Heart right ventricle (tissue), 16 donors: ENCODE data around the gene SORCS3. TPM values are rescaled to one million over a fixed set of nuclear protein-coding genes. Genes with fewer than 3 reads are reported as not detected.

Source experiments
- ATAC-seq, 8 donors: fragments of 200-7000 bp; cut with Tn5 transposase; one replicate each; pipeline ENCODE4 v1.9.1; 2020; ENCODE audit warnings: mild to moderate bottlenecking in 8 of 8, moderate library complexity in 8 of 8, moderate number of reproducible peaks in 1 of 8
- DNase-seq, 2 donors: peaks; one replicate each; pipeline ENCODE4 v3.0.0-alpha.2; 2020
- H3K27ac ChIP-seq, 10 donors: fragments of 200-600 bp; sonication (generic) in 2 of 10; one replicate each; pipeline versions ENCODE4 v1.5.0 to v1.8.0; 2020 to 2022; ENCODE audit warnings: mild to moderate bottlenecking in 3 of 10
- H3K27me3 ChIP-seq, 7 donors: fragments of 200-600 bp; one replicate each; pipeline ENCODE4 v1.8.0; 2021 to 2022; ENCODE audit warnings: mild to moderate bottlenecking in 2 of 7
- H3K36me3 ChIP-seq, 9 donors: fragments of 200-600 bp; sonication (generic) in 1 of 9; one replicate each; pipeline versions ENCODE4 v1.5.0 to v1.8.0; 2020 to 2022; ENCODE audit warnings: mild to moderate bottlenecking in 2 of 9
- H3K4me1 ChIP-seq, 9 donors: fragments of 200-600 bp; sonication (generic) in 1 of 9; one replicate each; pipeline versions ENCODE4 v1.5.0 to v1.8.0; 2020 to 2022; ENCODE audit warnings: mild to moderate bottlenecking in 4 of 9
- H3K4me3 ChIP-seq, 10 donors: fragments of 200-600 bp; sonication (generic) in 2 of 10; one replicate each; pipeline versions ENCODE4 v1.5.0 to v1.8.0; 2020 to 2022; ENCODE audit warnings: mild to moderate bottlenecking in 7 of 10, moderate library complexity in 2 of 10
- H3K9me3 ChIP-seq, 11 donors: fragments of 200-600 bp in 10 of 11; sonication (generic) in 2 of 11; one replicate each; pipeline versions ENCODE4 v1.5.0 to v1.8.0; 2013 to 2022; ENCODE audit warnings: mild to moderate bottlenecking in 2 of 11, control low read depth in 1 of 11, moderate library complexity in 1 of 11
- WGBS, 2 donors: extraction: QIAGEN DNeasy Blood & Tissue Kit; methylation state at CpG; one replicate each; pipeline ENCODE4 v1.1.7; 2013; ENCODE audit warnings: inconsistent platforms in 1 of 2; 5-methylcytosine and 5-hydroxymethylcytosine counted together
- intact Hi-C, 10 donors: fragments of 100-400 bp; cut with DNase I; formaldehyde crosslinking; loops; one replicate each; pipeline versions ENCODE4 v1.11.1 to v1.14.2; 2022
- polyA plus RNA-seq, 2 donors: library from polyadenylated mRNA; stranded (reverse); fragments of 200-250 nt; gene quantifications; one replicate each; pipeline ENCODE4 v1.2.3, GENCODE V29; 2013
- total RNA-seq, 10 donors: library from RNA; stranded (reverse); fragmentation: NEBNext Ultra II Directional in 3 of 10; extraction: Animal tissue kit (Norgen Biotek cat#: 25700) in 3 of 10; gene quantifications; one replicate each; pipeline versions ENCODE4 v1.2.1 to v1.2.4, GENCODE V29; 2021 to 2023
- TF ChIP-seq, protein P1 (sequence below), 9 donors: fragments of 200-600 bp; sonication (generic) in 2 of 9; IDR thresholded peaks; one replicate each; pipeline versions ENCODE4 v1.5.0 to v1.8.0; 2021 to 2022; ENCODE audit warnings: antibody characterized with exemption in 9 of 9, mild to moderate bottlenecking in 5 of 9, moderate library complexity in 1 of 9
- donor health status: Arrhythmogenic right ventricular cardiomyopathy.
- donor health status: ischemic (EF 13 %, LVEDD 7.1; RV severe dilation, severe dysfunction).
- donor health status: healthy with polysubstance abuse.
- donor health status: DM: no; HTN: yes; CAD: no.
- donor health status: DM: no; HTN: no; CAD: no.
- donor health status: ischemic (EF 25% LVEDD 6.9; RV normal size, moderate dysfunction).
- donor health status: ischemic (EF 25% LVEDD 5.7; RV mildly dilated, moderate dysfunction).
- donor health status: healthy.
- donor health status: DM: yes; HTN: yes; CAD: no.
- donor health status: Ischemic cardiomyopathy.
- donor health status: ischemic (EF 35%, LVEDD 5.7; RV mildly dilated, moderate dysfunction).
- donor health status: nonischemic (EF 11% LVEDD 7.7; RV severe dilation, severe dysfunction).
- donor health status: DM: yes; HTN: yes; CAD: no.
- donor health status: PGD.
- donor health status: ischemic (EF 29% LVEDD 5.4; RV normal size, mild dysfunction).
- donor health status: nonischemic (EF 23%, LVEDD 6.1; RV moderate dilation, normal function).

The SORCS3 gene
- total and polyA plus RNA-seq, 12 donors: 0.01 to 0.09 (median 0.05) TPM; not detected in 4

DNA sequence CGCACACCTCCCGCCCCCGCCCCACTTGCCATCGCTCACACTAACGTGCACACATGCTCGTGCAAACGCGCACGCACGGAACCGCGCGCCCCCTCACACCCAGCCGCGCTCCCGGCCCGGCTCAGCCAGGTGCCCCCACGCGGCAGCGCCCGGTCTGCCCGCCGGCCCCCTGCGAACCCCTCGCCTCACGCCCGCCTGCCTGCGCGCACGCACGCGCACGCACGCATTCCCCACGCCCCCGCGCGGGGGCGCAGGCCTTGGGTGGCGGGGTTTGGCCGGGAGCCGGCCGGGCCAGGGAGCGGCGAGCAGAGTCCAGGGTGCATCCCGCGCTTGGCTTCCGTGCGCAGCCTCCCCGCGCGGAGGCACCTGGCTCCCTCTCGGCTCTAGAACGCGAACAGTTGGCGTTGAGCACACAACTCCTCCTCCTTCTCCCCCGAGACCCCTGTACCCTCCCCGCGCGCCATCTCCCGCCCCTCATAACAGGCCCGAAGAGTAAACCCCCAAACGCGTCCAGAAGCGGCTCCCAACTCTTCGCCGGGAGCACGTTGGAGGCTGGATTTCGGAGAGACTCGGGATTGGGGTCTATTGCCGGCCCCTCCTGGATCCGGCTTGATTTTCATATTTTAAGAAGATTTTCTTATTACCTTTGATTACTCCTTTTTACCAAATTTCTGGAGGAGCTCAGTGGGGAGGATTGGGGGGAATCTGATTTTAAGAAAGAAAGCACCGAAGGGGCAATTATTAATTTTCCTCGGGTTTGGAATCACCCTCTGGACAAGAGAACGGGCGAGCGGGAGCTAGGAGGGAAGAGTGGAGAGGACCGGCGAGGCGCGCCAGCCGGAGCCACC lies 527 bp upstream of the SORCS3 start:
- ATAC-seq (no peak), DNase-seq (no peak)
- no peaks in the 10 kb centered on the region for H3K36me3 ChIP-seq
- intact Hi-C loops: loop anchor here in 7 of 10 donors (5.0 to 10.0 kb wide), 2 partner anchors 282 to 284 kb away; no protein-coding TSS in a partner anchor
- peak overlapping the region in 8 of 10 donors; percentile 10 to 33 (median 19) for H3K4me3 ChIP-seq
- TF ChIP-seq, protein P1, sequence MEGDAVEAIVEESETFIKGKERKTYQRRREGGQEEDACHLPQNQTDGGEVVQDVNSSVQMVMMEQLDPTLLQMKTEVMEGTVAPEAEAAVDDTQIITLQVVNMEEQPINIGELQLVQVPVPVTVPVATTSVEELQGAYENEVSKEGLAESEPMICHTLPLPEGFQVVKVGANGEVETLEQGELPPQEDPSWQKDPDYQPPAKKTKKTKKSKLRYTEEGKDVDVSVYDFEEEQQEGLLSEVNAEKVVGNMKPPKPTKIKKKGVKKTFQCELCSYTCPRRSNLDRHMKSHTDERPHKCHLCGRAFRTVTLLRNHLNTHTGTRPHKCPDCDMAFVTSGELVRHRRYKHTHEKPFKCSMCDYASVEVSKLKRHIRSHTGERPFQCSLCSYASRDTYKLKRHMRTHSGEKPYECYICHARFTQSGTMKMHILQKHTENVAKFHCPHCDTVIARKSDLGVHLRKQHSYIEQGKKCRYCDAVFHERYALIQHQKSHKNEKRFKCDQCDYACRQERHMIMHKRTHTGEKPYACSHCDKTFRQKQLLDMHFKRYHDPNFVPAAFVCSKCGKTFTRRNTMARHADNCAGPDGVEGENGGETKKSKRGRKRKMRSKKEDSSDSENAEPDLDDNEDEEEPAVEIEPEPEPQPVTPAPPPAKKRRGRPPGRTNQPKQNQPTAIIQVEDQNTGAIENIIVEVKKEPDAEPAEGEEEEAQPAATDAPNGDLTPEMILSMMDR (IDR thresholded peaks at IDR 0.05): no peak
- H3K9me3 ChIP-seq: no peaks in the 10 kb centered on the region
- peaks cover 0 to 23% (median 8%) of the 10 kb centered on the region in 9 donors for H3K4me1 ChIP-seq
- peaks cover 10 to 97% (median 93%) of the 10 kb centered on the region in 7 donors for H3K27me3 ChIP-seq
- 1% methylated on average over 80 to 82 of the region's 82 CpGs for WGBS, 2 donors
- H3K27ac ChIP-seq: no peak overlapping the region

GRCh38 chr10:104641937-104642657 lies 1.0 kb downstream of the SORCS3 start:
- Histone ChIP-seq H3K27me3 (peaks cover 10 to 98% (median 91%) of the 10 kb centered on the region in 7 donors), H3K4me1 (peaks cover 0 to 23% (median 8%) of the 10 kb centered on the region in 9 donors), H3K4me3 (peak overlapping the region in 4 of 10 donors; percentile 8 to 29 (median 14)), H3K36me3 (no peaks in the 10 kb centered on the region), H3K27ac (no peak overlapping the region), H3K9me3 (no peaks in the 10 kb centered on the region)
- ATAC-seq: no peak
- TF ChIP-seq, protein P1 (IDR thresholded peaks at IDR 0.05): no peak
- DNase-seq: no peak
- WGBS, 2 donors: 0 to 1% methylated on average over 47 of the region's 47 CpGs
- intact Hi-C loops: loop anchor here in 7 of 10 donors (5.0 to 10.0 kb wide), 2 partner anchors 280 to 283 kb away; no protein-coding TSS in a partner anchor

DNA sequence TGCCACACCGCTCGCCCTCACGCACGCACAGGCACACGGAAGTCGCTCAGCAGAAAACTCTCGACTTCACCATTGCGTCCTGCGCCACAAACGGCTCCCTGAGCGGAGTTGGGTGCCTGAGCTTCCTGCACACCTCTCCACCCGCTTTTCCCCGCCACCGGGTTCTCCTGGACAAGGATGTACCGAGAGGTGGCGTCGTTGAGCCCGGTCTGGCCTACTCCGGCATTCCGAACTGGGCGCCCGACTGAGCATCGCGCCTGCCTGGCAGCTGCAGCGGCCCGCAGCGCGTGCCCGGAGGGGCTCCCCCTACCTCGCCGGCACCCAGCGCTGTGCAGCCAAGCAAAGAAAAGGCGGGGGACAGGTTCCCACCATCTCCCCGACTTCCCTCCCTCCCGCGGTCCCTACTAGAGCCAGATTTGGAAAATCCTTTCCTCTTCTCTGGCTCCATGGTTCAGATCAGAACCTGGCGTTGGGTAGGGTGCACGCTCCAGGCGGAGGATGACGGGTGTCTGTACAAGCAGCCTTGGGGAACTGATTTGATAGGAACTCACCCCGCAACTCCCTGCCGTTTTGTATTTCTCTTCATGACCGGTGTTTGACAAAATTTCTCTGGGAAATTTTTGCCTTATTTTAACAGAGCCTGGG lies 1.7 kb downstream of the SORCS3 start:
- ATAC-seq (peak in 7 of 8 donors; percentile 33 to 66 (median 41)), DNase-seq (peak; percentile 14 to 39)
- Histone ChIP-seq H3K4me1 (peaks cover 0 to 23% (median 8%) of the 10 kb centered on the region in 9 donors), H3K36me3 (no peaks in the 10 kb centered on the region), H3K27ac (no peak overlapping the region), H3K27me3 (peaks cover 10 to 98% (median 84%) of the 10 kb centered on the region in 7 donors), H3K9me3 (no peaks in the 10 kb centered on the region), H3K4me3 (peak overlapping the region in 3 of 10 donors; percentile 8 to 15 (median 12))
- intact Hi-C loops: loop anchor here in 7 of 10 donors (5.0 to 10.0 kb wide), 2 partner anchors 280 to 282 kb away; no protein-coding TSS in a partner anchor
- TF ChIP-seq, protein P1 (IDR thresholded peaks at IDR 0.05): peak in 8 of 9 donors; percentile 18 to 50 (median 36)
- WGBS, 2 donors: 6 to 8% methylated on average over 43 of the region's 43 CpGs
